ENCODE data around the gene C5AR1.
A peak's percentile ranks its signal among the peaks of the same experiment; 100 is the strongest.
"Not testable (repeated sequence)": the region's sequence is repeated elsewhere in the genome, so short reads cannot be mapped to it uniquely, and the experiment has no call there.

Gene C5AR1

DNA sequence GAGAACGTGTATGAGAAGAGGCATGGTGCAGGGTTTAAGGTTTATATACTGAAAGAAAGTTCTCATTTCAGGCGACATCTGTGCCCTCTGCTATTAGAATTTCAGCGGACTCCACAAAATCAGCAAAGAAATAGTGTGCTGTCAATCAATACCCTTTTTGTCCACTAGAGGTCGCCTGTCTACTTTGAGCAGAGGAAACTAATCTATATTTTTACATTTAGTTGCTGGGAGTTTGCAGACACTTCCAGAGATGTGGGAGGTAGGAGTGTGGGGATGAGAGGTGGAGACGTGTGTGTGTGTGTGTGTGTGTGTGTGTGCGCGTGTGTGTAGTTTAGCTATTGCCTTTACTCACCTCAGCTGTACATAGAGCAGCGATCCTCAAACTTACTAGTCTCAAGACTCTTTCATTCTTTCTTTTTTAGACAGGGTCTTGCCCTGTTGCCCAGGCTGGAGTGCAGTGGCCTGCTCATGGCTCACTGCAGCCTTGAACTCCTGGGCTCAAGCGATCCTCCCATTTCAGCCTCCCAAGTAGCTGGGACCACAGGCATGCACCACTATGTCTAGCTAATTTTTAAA is 25.2 kb upstream of the C5AR1 start:
- DNase-seq (ENCODE audit: low read depth in 1 of 2, low spot score in 1 of 2) = no peak

DNA sequence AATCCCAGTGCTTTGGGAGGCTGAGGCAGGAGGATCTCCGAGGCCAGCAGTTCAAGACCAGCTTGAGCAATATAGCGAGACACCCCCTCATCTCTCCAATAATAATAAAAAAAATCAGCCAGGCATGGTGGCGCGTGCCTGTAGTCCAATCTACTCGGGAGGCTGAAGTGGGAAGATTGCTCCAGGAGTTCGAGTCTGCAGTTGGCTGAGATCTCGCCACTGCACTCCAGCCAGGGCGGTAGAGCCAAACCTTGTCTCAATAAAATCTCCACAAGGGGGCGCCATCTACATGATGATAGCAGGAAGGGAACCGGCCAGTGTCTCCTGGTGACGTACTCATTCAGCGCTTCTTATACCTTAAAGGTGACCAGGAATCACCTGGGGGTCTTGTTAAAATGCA is 13.6 kb upstream of the C5AR1 start:
- peak; percentile 21 to 51 for DNase-seq (ENCODE audit: low read depth in 1 of 2, low spot score in 1 of 2)

DNA sequence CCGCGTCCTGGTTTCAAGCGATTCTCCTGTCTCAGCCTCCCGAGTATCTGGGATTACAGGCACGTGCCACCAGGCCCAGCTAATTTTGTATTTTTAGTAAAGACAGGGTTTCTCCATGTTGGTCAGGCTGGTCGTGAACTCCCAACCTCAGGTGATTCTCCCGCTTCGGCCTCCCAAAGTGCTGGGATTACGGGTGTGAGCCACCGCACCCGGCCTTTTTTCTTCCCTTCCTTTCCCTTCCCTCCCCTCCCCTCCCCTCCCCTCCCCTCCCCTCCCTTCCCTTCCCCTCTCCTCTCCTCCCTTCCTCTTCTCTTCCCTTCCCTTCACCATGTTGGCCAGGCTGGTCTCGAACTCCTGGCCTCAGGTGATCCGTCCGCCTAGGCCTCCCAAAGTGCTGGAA is 8.8 kb upstream of the C5AR1 start:
- DNase-seq (ENCODE audit: low read depth in 1 of 2, low spot score in 1 of 2) = not testable (repeated sequence)

DNA sequence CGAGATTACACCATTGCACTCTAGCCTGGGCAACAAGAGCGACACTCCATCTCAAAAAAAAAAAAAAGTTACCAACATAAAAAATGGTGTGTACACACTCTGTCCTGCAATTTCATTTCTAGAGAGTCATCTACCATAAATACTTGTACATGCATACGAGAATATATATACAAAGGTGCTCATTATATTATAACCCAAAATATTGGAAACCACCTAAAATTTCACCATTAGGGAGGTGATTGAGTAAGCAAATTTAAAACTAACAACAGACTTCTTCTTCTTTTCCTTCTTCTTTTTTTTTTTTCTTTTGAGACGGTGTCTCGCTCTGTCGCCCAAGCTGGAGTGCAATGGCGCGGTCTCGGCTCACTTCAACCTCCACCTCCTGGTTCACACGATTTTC is 7.4 kb upstream of the C5AR1 start:
- no peak for DNase-seq (ENCODE audit: low read depth in 1 of 2, low spot score in 1 of 2)

DNA sequence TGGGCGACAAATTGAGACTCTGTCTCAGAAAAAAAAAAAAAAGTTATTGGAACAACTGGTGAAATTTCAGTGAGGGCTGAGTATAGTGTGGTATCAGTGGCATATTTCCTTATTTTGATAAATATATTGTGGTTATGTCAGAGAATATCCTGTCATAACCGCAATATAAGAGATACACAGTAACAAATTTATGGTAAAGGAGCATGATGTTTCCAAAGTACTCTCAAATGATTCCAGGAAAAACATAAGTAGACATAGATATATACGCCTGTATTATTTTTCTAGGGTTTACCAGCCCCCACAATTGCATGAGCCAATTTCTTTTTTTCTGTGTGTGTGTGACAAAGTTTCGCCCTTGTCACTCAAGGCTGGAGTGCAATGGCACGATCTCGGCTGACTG is 5.7 kb upstream of the C5AR1 start:
- no peak for DNase-seq (ENCODE audit: low read depth in 1 of 2, low spot score in 1 of 2)

DNA sequence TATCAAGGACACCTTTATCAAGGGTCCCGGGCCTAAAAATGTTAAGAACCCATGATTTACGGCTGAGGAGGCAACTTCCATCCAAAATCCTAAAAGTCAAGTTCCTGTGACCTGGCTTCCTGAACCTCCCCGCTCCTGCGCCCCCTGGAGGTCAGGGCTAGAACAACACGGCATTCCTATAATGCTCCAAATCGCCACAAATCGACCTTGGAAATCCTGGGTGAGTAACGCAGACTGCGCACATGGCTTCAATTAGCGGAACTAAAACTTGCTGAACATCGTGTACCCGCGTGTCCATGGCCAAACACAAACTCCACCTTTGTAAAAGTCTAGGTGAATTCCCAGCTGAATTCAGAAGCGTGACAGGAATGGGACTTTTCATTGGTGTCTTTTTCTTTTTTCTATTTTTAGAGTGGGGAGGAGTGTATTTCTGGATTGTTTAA is 4.3 kb upstream of the C5AR1 start:
- DNase-seq (ENCODE audit: low read depth in 1 of 2, low spot score in 1 of 2) = peak; percentile 27 to 44

DNA sequence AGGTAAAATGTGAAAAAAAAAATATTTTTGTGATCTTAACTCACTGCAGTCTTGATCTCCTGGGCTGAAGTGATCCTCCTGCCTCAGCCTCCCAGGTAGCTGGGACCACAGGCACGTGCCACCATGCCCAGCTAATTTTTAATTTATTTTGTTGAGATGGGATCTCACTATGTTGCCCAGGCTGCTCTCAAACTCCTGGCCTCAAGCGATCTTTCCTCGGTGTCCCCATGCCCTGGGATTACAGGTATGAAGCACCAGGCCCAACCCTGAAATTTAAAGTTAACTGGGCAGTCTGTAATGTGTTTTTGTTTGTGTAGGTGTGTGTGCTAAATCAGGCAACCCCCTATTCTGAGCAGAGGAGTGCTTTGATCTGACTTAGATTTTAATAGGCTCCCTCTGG is 3.4 kb upstream of the C5AR1 start:
- no peak for DNase-seq (ENCODE audit: low read depth in 1 of 2, low spot score in 1 of 2)

DNA sequence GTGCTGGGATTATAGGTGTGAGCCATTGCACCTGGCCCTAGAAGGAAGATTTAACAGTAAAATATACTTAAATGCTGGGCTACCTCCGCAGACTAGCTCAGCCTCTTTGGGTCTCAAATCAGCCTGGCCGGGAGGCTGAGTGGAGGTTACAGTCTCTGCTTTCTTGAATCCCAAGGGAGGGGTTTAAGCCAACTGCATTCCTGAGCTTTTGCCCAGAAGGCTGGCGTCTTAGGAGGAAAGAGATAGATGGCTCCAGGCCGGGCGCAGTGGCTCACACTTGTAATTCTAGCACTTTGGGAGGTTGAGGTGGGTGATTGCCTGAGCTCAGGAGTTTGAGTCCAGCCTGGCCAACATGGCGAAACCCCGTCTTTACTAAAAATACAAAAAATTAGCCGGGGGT is 623 bp upstream of the C5AR1 start:
- DNase-seq (ENCODE audit: low read depth in 1 of 2, low spot score in 1 of 2) = no peak

DNA sequence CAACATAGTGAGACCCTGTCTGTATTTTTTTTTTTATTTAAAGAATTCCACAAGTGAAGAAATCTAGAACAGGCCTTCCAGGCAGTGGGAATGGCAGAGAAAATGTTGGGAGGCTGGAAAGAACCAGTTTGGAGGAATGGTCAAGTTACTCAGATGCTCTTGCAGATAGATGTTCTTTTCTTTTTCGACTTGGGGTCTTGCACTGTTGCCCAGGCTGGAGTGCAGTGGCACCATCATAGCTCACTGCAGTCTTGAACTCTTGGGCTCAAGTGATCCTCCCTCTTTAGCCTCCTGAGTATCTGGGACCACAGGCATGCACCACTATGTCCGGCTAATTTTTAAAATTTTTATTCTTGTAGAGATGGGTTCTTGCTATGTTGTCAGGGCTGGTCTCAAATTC is 662 bp downstream of the C5AR1 start:
- no peak for DNase-seq (ENCODE audit: low read depth in 1 of 2, low spot score in 1 of 2)

DNA sequence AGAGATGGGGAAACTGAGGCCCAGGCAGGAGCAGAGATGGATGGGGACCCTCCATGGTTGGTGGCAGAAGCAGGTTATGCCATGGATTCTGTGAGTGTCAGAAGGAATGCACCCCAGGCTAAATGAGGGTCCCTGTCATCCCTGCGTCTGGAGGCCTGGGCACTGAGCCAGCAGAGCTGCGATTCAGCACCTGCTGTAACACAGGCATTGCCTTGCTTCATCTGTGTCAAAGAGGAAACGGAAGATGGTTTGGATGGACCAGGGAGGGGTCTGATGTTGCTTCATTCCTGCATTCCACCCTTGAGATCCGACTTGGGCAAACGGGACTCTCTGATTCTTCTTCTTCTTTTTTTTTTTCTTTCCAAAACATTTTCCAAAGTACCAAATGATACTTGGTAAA is 1.2 kb downstream of the C5AR1 start:
- DNase-seq (ENCODE audit: low read depth in 1 of 2, low spot score in 1 of 2) = no peak

DNA sequence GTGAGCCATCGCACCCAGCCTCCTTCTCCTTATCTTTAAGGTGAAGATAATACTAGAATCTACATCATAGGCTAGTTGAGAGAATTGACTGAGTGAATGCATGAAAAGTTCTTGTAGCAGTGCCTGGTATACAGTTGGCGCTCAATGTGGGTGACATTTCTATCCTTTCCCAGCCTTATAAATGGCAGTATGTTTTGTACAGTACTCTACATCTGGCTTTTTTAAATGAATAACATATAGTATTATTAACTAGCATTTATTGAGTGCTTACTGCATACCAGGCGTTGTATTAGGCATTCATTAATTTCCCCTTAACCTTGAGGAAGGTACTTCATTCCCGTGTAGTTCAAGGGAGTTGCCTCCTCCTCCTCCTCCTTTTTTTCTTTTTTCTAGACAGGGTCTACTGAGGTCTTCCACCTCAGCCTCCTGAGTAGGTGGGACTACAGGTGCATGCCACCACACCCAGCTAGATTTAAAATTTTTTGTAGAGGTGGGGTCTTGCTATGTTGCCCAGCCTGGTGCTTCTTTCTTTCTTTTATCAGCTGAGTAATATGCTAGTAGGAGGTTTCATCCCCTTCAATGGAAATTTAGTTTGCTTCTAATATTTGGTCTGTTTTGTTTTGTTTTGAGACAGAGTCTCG is 2.8 kb downstream of the C5AR1 start:
- no peak for DNase-seq (ENCODE audit: low read depth in 1 of 2, low spot score in 1 of 2)

DNA sequence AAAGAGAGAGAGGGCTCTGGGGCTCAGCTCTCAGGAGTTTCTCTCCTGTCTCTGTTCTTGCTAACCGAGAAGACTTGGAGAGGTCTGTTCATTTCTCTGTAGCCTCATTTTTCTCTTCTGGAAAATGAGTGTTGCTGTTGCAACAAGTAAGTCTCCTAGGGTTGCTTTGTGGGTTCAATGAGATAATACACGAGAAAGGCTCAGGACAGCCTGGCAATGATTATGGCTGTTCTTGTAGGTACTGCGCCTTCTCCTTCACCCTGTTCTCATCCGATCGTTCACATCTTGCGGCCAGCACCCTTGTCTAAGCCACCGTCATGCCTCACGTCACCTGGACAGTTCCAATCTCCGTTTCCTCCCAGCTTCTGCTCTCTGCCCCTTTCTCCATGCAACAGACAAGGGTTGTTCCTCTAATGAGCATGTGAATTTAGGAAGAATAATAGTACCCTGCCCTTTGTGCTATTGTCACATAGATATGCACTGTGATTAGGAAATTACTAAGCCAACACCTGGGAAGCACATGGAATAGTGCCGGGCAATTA is 4.2 kb downstream of the C5AR1 start:
- no peak for DNase-seq (ENCODE audit: low read depth in 1 of 2, low spot score in 1 of 2)

DNA sequence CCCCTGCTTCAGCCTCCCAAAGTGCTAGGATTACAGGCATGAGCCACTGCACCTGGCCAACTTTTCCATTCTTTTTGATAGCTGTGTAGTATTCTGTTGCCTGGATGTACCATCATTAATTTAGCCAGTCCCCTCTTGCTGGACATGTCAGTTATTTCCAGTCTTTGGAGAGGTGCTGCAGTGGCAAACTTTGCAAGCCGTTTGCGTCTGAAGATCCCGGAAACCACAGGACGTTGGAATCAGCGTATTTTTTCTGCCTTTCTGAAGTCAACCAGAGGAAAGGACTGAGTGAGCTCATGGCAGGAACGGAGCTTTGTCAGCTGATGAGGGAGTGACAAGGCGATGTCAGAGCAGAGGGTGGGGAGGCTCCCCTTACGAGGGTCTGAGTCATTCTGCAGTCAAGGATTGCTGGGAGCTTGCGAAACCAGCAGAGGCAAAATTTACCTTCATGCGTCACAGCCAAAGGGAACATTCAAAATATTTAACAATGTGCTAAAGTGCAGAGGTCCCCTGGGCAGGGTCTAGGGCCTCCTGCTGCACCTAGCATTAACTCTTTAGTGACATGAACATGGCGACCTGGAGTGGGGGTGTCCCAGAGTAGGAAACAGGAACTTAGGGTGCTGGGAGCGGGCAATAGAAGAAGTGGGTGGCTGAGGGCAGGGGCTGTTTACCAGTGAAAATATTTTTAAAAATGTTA is 5.6 kb downstream of the C5AR1 start:
- DNase-seq (ENCODE audit: low read depth in 1 of 2, low spot score in 1 of 2) = peak in 1 of 2 donors; percentile 6

DNA sequence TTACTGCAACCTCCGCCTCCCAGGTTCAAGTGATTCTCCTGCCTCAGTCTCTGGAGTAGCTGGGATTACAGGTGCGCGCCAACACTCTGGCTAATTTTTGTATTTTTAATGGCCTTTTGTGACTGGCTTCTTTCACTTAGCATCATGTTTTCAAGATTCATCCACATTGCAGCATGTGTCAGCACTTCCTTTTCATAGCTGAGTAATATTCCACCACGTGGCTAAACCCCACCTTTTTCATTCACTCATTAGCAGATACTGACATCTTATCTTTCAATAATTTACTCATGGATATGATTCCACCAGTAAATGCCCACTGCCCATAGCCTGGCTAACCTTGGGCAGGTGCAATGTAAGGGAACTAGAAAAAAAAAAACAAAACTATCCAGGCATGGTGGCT is 6.9 kb downstream of the C5AR1 start:
- DNase-seq (ENCODE audit: low read depth in 1 of 2, low spot score in 1 of 2) = no peak

DNA sequence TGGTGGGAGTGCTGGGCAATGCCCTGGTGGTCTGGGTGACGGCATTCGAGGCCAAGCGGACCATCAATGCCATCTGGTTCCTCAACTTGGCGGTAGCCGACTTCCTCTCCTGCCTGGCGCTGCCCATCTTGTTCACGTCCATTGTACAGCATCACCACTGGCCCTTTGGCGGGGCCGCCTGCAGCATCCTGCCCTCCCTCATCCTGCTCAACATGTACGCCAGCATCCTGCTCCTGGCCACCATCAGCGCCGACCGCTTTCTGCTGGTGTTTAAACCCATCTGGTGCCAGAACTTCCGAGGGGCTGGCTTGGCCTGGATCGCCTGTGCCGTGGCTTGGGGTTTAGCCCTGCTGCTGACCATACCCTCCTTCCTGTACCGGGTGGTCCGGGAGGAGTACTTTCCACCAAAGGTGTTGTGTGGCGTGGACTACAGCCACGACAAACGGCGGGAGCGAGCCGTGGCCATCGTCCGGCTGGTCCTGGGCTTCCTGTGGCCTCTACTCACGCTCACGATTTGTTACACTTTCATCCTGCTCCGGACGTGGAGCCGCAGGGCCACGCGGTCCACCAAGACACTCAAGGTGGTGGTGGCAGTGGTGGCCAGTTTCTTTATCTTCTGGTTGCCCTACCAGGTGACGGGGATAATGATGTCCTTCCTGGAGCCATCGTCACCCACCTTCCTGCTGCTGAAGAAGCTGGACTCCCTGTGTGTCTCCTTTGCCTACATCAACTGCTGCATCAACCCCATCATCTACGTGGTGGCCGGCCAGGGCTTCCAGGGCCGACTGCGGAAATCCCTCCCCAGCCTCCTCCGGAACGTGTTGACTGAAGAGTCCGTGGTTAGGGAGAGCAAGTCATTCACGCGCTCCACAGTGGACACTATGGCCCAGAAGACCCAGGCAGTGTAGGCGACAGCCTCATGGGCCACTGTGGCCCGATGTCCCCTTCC is 10.5 kb downstream of the C5AR1 start:
- DNase-seq (ENCODE audit: low read depth in 1 of 2, low spot score in 1 of 2) = no peak

DNA sequence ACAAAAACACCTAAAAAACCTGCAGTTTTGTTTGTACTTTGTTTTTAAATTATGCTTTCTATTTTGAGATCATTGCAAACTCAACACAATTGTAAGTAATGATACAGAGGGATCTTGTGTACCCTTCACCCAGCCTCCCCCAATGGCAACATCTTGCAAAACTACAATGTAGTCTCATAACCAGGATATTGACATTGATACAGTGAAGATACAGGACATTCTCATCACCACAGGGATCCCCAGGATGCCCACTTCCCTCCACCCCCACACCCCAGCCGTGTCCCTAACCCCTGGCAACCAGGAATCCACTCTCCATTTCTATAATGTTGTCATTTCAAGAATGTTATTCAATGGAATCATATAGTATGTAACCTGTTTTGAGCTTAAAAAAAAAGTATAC is 12.0 kb downstream of the C5AR1 start:
- DNase-seq (ENCODE audit: low read depth in 1 of 2, low spot score in 1 of 2) = no peak

DNA sequence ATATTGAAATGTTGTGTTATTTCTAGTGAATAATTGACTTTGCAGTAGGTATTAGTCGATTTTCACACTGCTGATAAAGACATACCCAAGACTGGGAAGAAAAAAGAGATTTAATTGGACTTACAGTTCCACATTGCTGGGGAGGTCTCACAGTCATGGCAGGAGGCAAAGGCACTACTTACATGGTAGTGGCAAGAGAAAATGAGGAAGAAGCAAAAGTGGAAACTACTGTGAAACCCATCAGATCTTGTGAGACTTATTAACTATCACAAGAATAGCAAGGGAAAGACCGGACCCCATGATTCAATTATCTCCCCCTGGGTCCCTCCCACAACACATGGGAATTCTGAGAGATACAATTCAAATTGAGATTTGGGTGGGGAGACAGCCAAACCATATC is 12.4 kb downstream of the C5AR1 start:
- no peak for DNase-seq (ENCODE audit: low read depth in 1 of 2, low spot score in 1 of 2)

DNA sequence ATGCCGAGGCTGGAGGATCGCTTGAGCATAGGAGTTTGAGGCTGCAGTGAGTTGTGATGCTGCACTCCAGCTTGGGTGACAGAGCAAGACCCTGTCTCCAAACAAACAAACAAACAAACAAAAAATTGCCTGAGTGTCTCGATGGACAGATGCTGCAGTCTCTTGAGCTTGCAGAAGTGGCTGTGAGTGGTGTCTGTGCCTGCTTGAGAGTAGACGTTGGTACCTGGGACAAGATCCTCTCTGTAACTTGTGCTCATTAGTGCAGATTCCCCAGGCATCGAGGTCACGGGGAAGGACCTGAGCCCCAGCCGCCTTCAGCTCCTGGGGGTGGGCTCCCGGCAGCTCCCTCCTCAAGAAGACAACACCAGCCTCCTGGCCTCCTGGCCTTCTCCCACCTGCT is 13.7 kb downstream of the C5AR1 start:
- DNase-seq (ENCODE audit: low read depth in 1 of 2, low spot score in 1 of 2) = no peak

DNA sequence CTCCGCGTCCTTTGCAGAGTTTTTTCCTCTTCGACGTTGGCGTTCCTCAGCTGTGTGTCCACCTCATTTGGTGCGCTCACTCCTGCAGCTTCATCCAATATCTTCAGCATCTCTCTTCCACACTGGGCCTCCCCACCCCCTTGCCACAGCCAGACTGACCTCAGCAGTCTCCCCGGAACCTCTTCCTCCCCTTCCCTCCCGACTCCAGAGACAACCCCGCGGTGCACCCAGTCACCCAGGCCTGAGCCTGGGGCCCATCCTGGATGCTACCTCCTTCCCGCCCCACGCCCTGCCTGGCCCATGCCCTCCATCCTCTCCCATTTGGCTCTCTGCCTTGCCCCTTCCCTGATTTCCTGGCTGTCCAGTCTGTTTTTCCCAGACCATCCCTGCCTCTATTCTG is 14.2 kb downstream of the C5AR1 start:
- DNase-seq (ENCODE audit: low read depth in 1 of 2, low spot score in 1 of 2) = no peak

DNA sequence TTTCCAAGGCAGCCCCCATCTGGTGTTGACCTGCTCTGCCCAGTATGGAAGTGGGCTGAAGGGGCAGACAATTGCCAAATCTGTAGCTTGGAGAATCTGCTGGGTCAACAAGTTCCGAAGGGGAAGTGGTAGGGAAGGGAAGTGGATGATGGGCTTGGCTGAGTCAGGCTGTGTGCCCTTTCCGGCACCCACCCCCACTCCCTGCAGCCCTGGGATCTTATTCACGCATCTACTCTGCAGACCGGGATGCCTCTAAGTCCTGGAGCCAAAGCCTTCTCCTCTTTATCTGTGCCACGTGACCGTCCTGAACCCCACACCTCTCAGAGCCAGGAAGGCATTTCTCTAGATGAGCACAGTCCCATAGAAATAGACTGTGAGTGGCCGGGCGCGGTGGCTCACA is 14.8 kb downstream of the C5AR1 start:
- no peak for DNase-seq (ENCODE audit: low read depth in 1 of 2, low spot score in 1 of 2)

DNA sequence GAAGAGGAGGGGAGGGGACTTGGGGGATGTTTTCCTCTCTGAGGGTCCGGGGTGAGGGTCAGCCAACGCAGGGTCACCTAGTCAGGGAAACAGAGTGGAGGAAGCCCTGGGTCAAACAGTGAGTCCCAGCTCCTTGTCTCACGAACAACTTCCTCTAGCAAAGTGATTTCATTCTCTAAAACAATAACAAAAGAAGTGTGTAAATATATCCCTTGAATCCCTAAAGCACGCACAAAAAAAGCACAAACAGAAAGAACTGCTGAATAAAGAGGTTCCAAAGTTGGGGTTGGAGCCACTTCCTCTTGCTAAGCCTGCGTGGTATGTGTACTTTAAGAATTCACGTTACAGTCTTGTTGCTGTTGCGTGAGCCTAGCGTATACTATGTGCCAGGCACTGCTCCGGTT is 20.8 kb downstream of the C5AR1 start:
- DNase-seq (ENCODE audit: low read depth in 1 of 2, low spot score in 1 of 2) = no peak
